Fibroblast of skin of scalp (primary cell): ENCODE measurements around the gene MCF2. TPM values are rescaled to one million over a fixed set of nuclear protein-coding genes. Genes with fewer than 3 reads are reported as not detected.
"Not testable (repeated sequence)": the region's sequence is repeated elsewhere in the genome, so short reads cannot be mapped to it uniquely, and the experiment has no call there.

Experiments
- DNase-seq: peaks from one replicate; pipeline ENCODE4 v3.0.0-alpha.2; 2013
- polyA plus RNA-seq, 2 experiments: library from polyadenylated mRNA; unstranded; fragments of 120-200 nt; gene quantifications; one replicate each; pipeline ENCODE4 v1.2.1, GENCODE V29; 2013; ENCODE audit not compliant: insufficient read length in 2 of 2

The MCF2 gene
- not detected for polyA plus RNA-seq (2013, experiment 1 of 2; ENCODE audit: insufficient read length)
- polyA plus RNA-seq (2013, experiment 2 of 2; ENCODE audit: insufficient read length) = 0.11 TPM

- no peak for DNase-seq
Observed at GRCh38 chrX:139708067-139708466, at the start of gene MCF2. TSS of gene MCF2 (minus strand) at chrX:139708167. CDS start at chrX:139651744, 56,423 bp downstream.

GRCh38 chrX:139751053-139751452, 43.1 kb upstream of the MCF2 start:
- no peak for DNase-seq

GRCh38 chrX:139750390-139750789, 42.4 kb upstream of the MCF2 start:
- DNase-seq = peak; percentile 43

GRCh38 chrX:139739138-139739537, 31.2 kb upstream of the MCF2 start:
- peak; percentile 47 for DNase-seq

GRCh38 chrX:139738581-139738980, 30.6 kb upstream of the MCF2 start:
- DNase-seq = no peak

GRCh38 chrX:139736151-139736550, 28.2 kb upstream of the MCF2 start:
- peak; percentile 47 for DNase-seq

GRCh38 chrX:139734996-139735395, 27.0 kb upstream of the MCF2 start:
- DNase-seq = no peak

GRCh38 chrX:139725720-139726119, 17.8 kb upstream of the MCF2 start:
- no peak for DNase-seq

- no peak for DNase-seq
Observed at GRCh38 chrX:139724626-139725025, 16.7 kb upstream of the MCF2 start.

GRCh38 chrX:139720979-139721378, 13.0 kb upstream of the MCF2 start:
- DNase-seq = no peak

GRCh38 chrX:139720136-139720535, 12.2 kb upstream of the MCF2 start:
- peak; percentile 71 for DNase-seq

- DNase-seq = no peak
Observed at GRCh38 chrX:139702658-139703057, 5.3 kb downstream of the MCF2 start.

- DNase-seq = no peak
Observed at GRCh38 chrX:139692908-139693307, 15.1 kb downstream of the MCF2 start.

GRCh38 chrX:139692506-139692849, 15.5 kb downstream of the MCF2 start:
- no peak for DNase-seq

GRCh38 chrX:139691843-139692505, 16.0 kb downstream of the MCF2 start:
- DNase-seq = no peak

GRCh38 chrX:139691493-139691842, 16.5 kb downstream of the MCF2 start:
- DNase-seq = peak; percentile 5

- DNase-seq = not testable (repeated sequence)
Observed at GRCh38 chrX:139685175-139685574, 22.8 kb downstream of the MCF2 start.

- DNase-seq = no peak
Observed at GRCh38 chrX:139680356-139680755, 27.6 kb downstream of the MCF2 start.

GRCh38 chrX:139647597-139647996, 60.4 kb downstream of the MCF2 start:
- DNase-seq = no peak

GRCh38 chrX:139642241-139642927, 65.6 kb downstream of the MCF2 start:
- DNase-seq = peak; percentile 11

- no peak for DNase-seq
Observed at GRCh38 chrX:139640259-139640658, 67.7 kb downstream of the MCF2 start.

- DNase-seq = no peak
Observed at GRCh38 chrX:139639253-139639652, 68.7 kb downstream of the MCF2 start.

- no peak for DNase-seq
Observed at GRCh38 chrX:139600105-139600504, 107.9 kb downstream of the MCF2 start.

GRCh38 chrX:139596068-139596467, 111.9 kb downstream of the MCF2 start:
- DNase-seq = no peak
